Uterus (tissue), 2 donors: ENCODE data around the gene TLE6.

Experiments
- CTCF ChIP-seq, 4 experiments: fragments of 200-600 bp in 2 of 4; fragments of 450-650 bp in 2 of 4; sonication (generic) in 2 of 4; IDR thresholded peaks; one replicate each; pipeline ENCODE4 v1.5.1; 2016 to 2019; ENCODE audit warnings: antibody characterized with exemption in 4 of 4, mild to moderate bottlenecking in 2 of 4, moderate library complexity in 1 of 4
- POLR2A ChIP-seq, 2 donors: fragments of 450-650 bp; IDR thresholded peaks; one replicate each; pipeline ENCODE4 v1.6.1; 2016; ENCODE audit warnings: antibody characterized with exemption in 2 of 2, mild to moderate bottlenecking in 1 of 2, moderate library complexity in 1 of 2

DNA sequence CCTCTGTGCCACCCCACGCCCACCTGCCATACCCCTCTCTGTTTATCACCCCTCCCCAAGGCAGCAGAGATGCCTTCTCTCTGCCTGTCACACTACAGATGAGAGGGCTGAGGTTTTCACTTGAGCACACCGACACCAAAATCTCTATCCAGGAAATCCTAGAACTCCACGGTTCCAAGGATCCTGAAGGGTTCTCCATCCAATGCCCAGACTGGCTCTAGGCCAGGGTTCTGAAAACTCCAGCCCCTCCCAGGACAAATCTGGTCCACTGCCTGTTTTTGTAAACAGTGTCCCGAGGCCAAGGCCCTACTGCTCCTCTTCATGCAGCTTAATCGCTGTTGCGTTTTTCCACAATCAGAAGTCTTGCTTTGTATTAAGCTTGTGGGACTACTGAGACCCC is 31.6 kb downstream of the TLE6 start:
- TF ChIP-seq POLR2A (IDR thresholded peaks at IDR 0.05) = no peak
- no peak for TF ChIP-seq CTCF (IDR thresholded peaks at IDR 0.05)
